HepG2 (cell line): Measurements from ENCODE around the gene ADCY9. TPM values are rescaled to one million over a fixed set of nuclear protein-coding genes. Genes with fewer than 3 reads are reported as not detected.

ENCODE experiments used
- BHLHE40 ChIP-seq: IDR thresholded peaks from 2 replicates; pipeline ENCODE4 v1.6.1; 2011; ENCODE audit warnings: low read length, improper control_type of control experiment
- CSRNP1 ChIP-seq: sonication (generic); formaldehyde crosslinking; IDR thresholded peaks from 2 replicates; pipeline ENCODE4 v1.8.1; 2023; ENCODE audit warnings: mild to moderate bottlenecking, missing genetic modification reagents
- ESRRA ChIP-seq: sonication (generic); formaldehyde crosslinking; IDR thresholded peaks from 2 replicates; pipeline ENCODE4 v1.5.1; 2020; ENCODE audit warnings: mild to moderate bottlenecking, low read depth, missing genetic modification reagents
- HDAC1 ChIP-seq: sonication (generic); formaldehyde crosslinking; IDR thresholded peaks from 2 replicates; pipeline ENCODE4 v1.5.1; 2020; ENCODE audit warnings: mild to moderate bottlenecking, missing genetic modification reagents
- HES4 ChIP-seq: sonication (generic); formaldehyde crosslinking; IDR thresholded peaks from 2 replicates; pipeline ENCODE4 v1.9.0; 2021; ENCODE audit warnings: mild to moderate bottlenecking, missing genetic modification reagents, borderline replicate concordance
- IKZF4 ChIP-seq: sonication (generic); formaldehyde crosslinking; IDR thresholded peaks from 2 replicates; pipeline ENCODE4 v1.5.1; 2020; ENCODE audit warnings: borderline replicate concordance, mild to moderate bottlenecking, low read depth, missing genetic modification reagents; ENCODE audit errors: not compliant biosample characterization
- MAFG ChIP-seq: sonication (generic); formaldehyde crosslinking; IDR thresholded peaks from 2 replicates; pipeline ENCODE4 v1.5.1; 2020; ENCODE audit warnings: mild to moderate bottlenecking, missing genetic modification reagents
- PAX8 ChIP-seq: sonication (generic); formaldehyde crosslinking; IDR thresholded peaks from 2 replicates; pipeline ENCODE4 v1.8.0; 2022; ENCODE audit warnings: mild to moderate bottlenecking, missing genetic modification reagents, borderline replicate concordance
- PRPF4 ChIP-seq: fragments of 200-400 bp; formaldehyde crosslinking; IDR thresholded peaks from 2 replicates; pipeline ENCODE4 v1.6.1; 2016; ENCODE audit warnings: low read length, low read depth; ENCODE audit not compliant: poor library complexity, severe bottlenecking
- SKIL ChIP-seq: sonication (generic); formaldehyde crosslinking; IDR thresholded peaks from 2 replicates; pipeline ENCODE4 v1.8.0; 2022; ENCODE audit warnings: missing genetic modification reagents, mild to moderate bottlenecking, moderate library complexity, borderline replicate concordance
- SOX5 ChIP-seq: IDR thresholded peaks from 2 replicates; pipeline ENCODE4 v1.6.1; 2016; ENCODE audit warnings: borderline replicate concordance
- TEAD2 ChIP-seq: sonication (generic); formaldehyde crosslinking; IDR thresholded peaks from 2 replicates; pipeline ENCODE4 v1.9.0; 2021; ENCODE audit warnings: missing genetic modification reagents
- ZMAT3 ChIP-seq: sonication (generic); formaldehyde crosslinking; conservative IDR thresholded peaks from 2 replicates; pipeline ENCODE4 v1.7.0; 2021; ENCODE audit warnings: missing genetic modification reagents
- ZNF142 ChIP-seq: sonication (generic); formaldehyde crosslinking; IDR thresholded peaks from 2 replicates; pipeline ENCODE4 v1.4.0; 2020; ENCODE audit warnings: missing genetic modification reagents
- ZNF160 ChIP-seq: sonication (generic); formaldehyde crosslinking; IDR thresholded peaks from 2 replicates; pipeline ENCODE4 v1.8.0; 2022; ENCODE audit warnings: mild to moderate bottlenecking, inconsistent platforms, missing genetic modification reagents
- ZNF235 ChIP-seq: sonication (generic); formaldehyde crosslinking; IDR thresholded peaks from 2 replicates; pipeline ENCODE4 v1.8.1; 2023; ENCODE audit warnings: mild to moderate bottlenecking, missing genetic modification reagents, borderline replicate concordance
- ZNF354B ChIP-seq: sonication (generic); formaldehyde crosslinking; IDR thresholded peaks from 2 replicates; pipeline ENCODE4 v1.8.0; 2022; ENCODE audit warnings: mild to moderate bottlenecking, missing genetic modification reagents
- ZNF83 ChIP-seq: sonication (generic); formaldehyde crosslinking; IDR thresholded peaks from 2 replicates; pipeline ENCODE4 v1.4.0; 2020; ENCODE audit warnings: missing genetic modification reagents, mild to moderate bottlenecking, borderline replicate concordance
- ZNF850 ChIP-seq: sonication (generic); formaldehyde crosslinking; conservative IDR thresholded peaks from 2 replicates; pipeline ENCODE4 v1.9.0; 2021; ENCODE audit warnings: mild to moderate bottlenecking, missing genetic modification reagents
- polyA plus RNA-seq, 8 experiments: library from polyadenylated mRNA; depleted of rRNA in 3 of 8; stranded (reverse) in 7 of 8; unstranded in 1 of 8; fragments of >200 nt; fragmentation: Illumina TruSeq in 4 of 8; extraction: Trizol in 4 of 8; gene quantifications; 2 replicates each; pipeline versions ENCODE4 v1.2.1 to v1.2.3, GENCODE V29; 2011 to 2016; ENCODE audit warnings: low read depth in 4 of 8, missing spikeins in 1 of 8, mixed read lengths in 1 of 8; ENCODE audit not compliant: insufficient read depth in 1 of 8
- total RNA-seq, 5 experiments: library from RNA; depleted of rRNA; stranded (reverse); fragments of >200 nt; fragmentation: Illumina TruSeq; extraction: Trizol; gene quantifications; 2 replicates each; pipeline ENCODE4 v1.2.3, GENCODE V29; 2016; ENCODE audit warnings: low read depth in 1 of 5

ADCY9 gene
- total and polyA plus RNA-seq, 2 of the 13 experiments (the other 11 are each of a cell fraction or from before 2014, with no cell fraction given): 11.2 to 13.9 TPM

- 0 out of 2 replicates have a peak, but pooled peaks have one; percentile 41 for TF ChIP-seq ZNF142 (CRISPR knock-in tag)
- no peak for TF ChIP-seq ZNF850 (CRISPR knock-in tag)
- TF ChIP-seq SOX5 (CRISPR knock-in tag): no peak
- TF ChIP-seq ESRRA (CRISPR knock-in tag): no peak; the same call in 1 of the 2 replicates
- TF ChIP-seq ZNF354B (CRISPR knock-in tag): no peak
- TF ChIP-seq ZNF235 (CRISPR knock-in tag): no peak
- no peak for TF ChIP-seq CSRNP1 (CRISPR knock-in tag)
- no peak for TF ChIP-seq PRPF4
- TF ChIP-seq TEAD2 (CRISPR knock-in tag): no peak
- no peak for TF ChIP-seq BHLHE40
- TF ChIP-seq ZNF83 (CRISPR knock-in tag): no peak
- no peak for TF ChIP-seq HES4
- no peak; the same call in 1 of the 2 replicates for TF ChIP-seq ZMAT3 (CRISPR knock-in tag)
- TF ChIP-seq IKZF4 (CRISPR knock-in tag): no peak
- TF ChIP-seq ZNF160: no peak
- TF ChIP-seq MAFG: no peak
- TF ChIP-seq SKIL: 0 out of 2 replicates have a peak, but pooled peaks have one; percentile 40
- no peak for TF ChIP-seq PAX8 (CRISPR knock-in tag)
- TF ChIP-seq HDAC1 (CRISPR knock-in tag): no peak; the same call in none of the 2 replicates
These were observed 100.8 kb downstream of the ADCY9 start (continued) for GRCh38 chr16:4015275-4016004.
